GM21381 (cell line): ENCODE measurements around the gene GRIFIN.
"Not testable (repeated sequence)": the region's sequence is repeated elsewhere in the genome, so short reads cannot be mapped to it uniquely, and the experiment has no call there.

Experiments used
- ATAC-seq: cut with Tn5 transposase; IDR thresholded peaks from one replicate; pipeline ENCODE4 v1.9.1; 2021; ENCODE audit warnings: mild to moderate bottlenecking, moderate library complexity; ENCODE audit not compliant: unreplicated experiment

GRIFIN gene

GRCh38 chr7:2480070-2480408 lies 3.8 kb upstream of the GRIFIN start:
- no peak for ATAC-seq

- ATAC-seq: no peak
Observed at GRCh38 chr7:2479276-2480069, 3.3 kb upstream of the GRIFIN start.

DNA sequence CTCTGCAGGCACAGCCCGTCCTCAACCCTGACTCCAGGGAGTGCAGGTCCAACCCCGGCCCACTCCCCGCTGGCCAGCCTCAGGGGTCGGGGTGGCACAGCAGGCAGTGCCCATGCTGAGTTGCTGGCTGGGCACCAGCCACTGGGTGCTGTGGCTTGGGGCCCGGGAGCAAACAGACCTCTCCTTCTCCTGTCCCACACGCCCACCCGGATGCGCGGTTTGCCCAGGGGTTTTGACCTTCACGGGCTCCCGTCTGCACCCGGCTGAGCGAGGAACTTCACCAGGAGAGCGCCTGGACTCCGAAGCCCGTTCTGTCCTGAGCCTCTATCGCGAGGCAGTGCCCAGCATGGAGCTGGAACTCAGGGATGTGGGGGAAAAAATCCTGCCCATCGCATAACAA lies 2.6 kb upstream of the GRIFIN start:
- no peak for ATAC-seq

DNA sequence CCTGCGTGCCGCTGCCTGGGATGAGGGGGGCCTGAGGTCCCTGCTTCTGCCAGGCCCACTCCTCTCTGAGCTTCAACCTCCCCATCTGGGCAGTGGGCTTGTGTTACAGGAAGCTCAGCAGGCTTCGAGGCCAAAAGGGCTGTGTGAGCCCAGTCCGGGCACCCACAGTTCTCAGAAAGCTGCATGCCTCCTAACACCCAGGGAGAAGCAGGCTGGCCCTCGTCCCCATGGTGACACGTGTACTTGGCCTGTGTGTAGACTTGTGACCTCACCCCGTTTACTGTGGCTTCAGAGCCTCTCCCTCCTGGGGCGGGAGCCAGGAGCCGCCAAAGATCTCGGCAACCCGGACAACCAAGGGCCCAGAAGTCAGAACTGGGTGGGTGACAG lies 2.2 kb upstream of the GRIFIN start:
- no peak for ATAC-seq

GRCh38 chr7:2477447-2478398 lies 1.5 kb upstream of the GRIFIN start:
- ATAC-seq: no peak

GRCh38 chr7:2476776-2477446 lies 713 bp upstream of the GRIFIN start:
- no peak for ATAC-seq

GRCh38 chr7:2475678-2476015 lies 551 bp downstream of the GRIFIN start:
- no peak for ATAC-seq

- no peak for ATAC-seq
Observed at GRCh38 chr7:2474813-2475677, 1.2 kb downstream of the GRIFIN start.

- no peak for ATAC-seq
Observed at GRCh38 chr7:2474224-2474623, 2.0 kb downstream of the GRIFIN start.

- ATAC-seq: no peak
Observed at GRCh38 chr7:2473496-2474180, 2.6 kb downstream of the GRIFIN start.

- ATAC-seq: no peak
Observed at GRCh38 chr7:2472739-2473138, 3.5 kb downstream of the GRIFIN start.

- no peak for ATAC-seq
Observed at GRCh38 chr7:2471396-2471795, 4.8 kb downstream of the GRIFIN start.

- ATAC-seq: no peak
Observed at GRCh38 chr7:2471022-2471329, 5.2 kb downstream of the GRIFIN start.

- no peak for ATAC-seq
Observed at GRCh38 chr7:2470204-2471021, 5.8 kb downstream of the GRIFIN start.

DNA sequence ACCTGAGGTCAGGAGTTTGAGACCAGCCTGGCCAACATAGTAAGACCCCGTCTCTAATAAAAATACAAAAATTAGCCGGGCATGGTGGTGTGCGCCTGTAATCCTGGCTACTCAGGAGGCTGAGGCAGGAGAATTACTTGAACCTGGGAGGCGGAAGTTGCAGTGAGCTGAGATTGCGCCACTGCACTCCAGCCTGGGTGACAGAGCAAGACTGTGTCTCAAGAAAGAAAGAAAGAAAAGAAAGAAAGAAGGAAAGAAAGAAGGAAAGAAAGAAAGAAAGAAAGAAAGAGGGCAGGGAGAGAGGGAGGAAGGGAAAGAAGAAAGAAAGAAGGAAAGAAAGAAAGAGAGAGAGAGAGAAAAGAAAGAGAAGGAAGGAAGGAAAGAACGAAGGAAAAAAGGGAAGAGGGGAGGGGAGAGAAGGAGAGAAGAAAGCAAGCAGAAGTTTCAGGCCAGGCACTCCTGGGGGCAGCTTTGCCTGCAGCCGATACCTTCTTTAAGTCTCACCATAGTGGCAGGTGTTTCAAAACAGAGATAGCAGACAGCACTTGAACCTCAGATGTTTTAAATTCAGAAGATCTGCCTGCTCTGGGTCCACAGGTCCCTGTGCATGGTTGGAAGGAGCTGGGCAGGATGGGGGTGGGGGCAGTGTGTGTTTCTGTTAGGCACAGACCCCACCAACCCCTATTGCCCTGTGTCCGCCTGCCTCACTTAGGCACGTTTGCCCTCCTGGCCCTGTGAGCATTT lies 6.6 kb downstream of the GRIFIN start:
- ATAC-seq: not testable (repeated sequence)

- no peak for ATAC-seq
Observed at GRCh38 chr7:2468227-2468626, 8.0 kb downstream of the GRIFIN start.

DNA sequence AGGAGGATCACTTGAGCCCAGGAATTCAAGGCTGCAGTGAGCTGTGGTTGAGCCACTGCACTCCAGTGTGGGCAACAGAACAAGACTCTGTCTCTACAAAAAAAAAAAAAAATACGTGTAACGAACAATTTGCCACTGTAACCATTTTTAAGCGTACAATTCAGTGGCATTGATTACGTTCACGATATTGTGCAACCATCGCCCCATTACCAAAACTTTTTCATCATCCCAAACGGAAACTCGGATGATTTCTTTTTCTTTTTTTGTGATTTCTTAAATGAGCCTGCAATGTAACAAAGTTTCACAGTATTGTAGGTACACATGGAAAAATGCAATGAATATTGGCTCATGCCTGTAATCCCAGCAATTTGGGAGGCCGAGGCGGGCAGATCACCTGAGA lies 9.5 kb downstream of the GRIFIN start:
- ATAC-seq: no peak

DNA sequence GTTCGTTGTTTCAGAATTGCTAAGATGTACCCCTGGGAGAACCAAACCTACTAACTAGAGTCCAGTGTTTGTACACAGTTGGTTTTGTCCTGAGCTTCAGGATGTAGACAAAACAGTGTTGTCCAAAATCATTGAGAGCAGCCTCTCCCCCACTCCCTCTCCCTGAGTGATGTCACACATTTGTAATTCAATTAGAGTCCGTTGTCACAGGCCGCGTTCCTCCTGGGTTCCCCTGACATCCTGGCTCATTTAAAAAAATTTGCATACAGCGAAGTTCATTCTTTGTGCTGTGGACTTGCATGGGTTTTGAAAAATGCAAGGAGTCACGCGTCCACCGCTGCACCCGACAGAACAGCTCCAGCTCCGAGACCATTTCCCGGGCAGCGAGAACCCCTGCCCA lies 10.3 kb downstream of the GRIFIN start:
- no peak for ATAC-seq

GRCh38 chr7:2462731-2463130 lies 13.5 kb downstream of the GRIFIN start:
- ATAC-seq: no peak
